HG03196 (cell line): ENCODE data around the gene TOP3B.

Source experiments
- ATAC-seq: cut with Tn5 transposase; IDR thresholded peaks from one replicate; pipeline ENCODE4 v1.9.1; 2021; ENCODE audit not compliant: unreplicated experiment

TOP3B gene

GRCh38 chr22:21981874-21982273 lies 713 bp downstream of the TOP3B start:
- no peak for ATAC-seq

DNA sequence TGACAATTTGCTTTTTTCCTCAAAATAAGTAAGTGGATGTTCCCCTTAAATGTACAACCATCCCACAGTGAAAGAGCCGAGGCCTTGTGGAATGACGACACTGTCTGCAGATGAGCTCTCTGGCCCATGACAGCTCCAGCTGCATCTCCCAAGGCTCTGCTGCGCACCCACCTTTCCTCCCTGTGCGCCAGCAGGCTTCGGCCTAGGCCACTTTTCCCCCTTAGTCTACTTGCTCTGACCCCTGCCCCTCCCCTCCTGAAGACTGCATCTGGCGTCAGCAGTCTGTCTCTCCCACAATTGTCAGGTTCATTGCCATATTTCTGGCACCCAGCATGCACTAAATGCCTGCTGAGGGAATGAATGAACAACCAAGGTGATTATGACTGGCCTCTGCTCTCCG lies 2.0 kb downstream of the TOP3B start:
- ATAC-seq = no peak

DNA sequence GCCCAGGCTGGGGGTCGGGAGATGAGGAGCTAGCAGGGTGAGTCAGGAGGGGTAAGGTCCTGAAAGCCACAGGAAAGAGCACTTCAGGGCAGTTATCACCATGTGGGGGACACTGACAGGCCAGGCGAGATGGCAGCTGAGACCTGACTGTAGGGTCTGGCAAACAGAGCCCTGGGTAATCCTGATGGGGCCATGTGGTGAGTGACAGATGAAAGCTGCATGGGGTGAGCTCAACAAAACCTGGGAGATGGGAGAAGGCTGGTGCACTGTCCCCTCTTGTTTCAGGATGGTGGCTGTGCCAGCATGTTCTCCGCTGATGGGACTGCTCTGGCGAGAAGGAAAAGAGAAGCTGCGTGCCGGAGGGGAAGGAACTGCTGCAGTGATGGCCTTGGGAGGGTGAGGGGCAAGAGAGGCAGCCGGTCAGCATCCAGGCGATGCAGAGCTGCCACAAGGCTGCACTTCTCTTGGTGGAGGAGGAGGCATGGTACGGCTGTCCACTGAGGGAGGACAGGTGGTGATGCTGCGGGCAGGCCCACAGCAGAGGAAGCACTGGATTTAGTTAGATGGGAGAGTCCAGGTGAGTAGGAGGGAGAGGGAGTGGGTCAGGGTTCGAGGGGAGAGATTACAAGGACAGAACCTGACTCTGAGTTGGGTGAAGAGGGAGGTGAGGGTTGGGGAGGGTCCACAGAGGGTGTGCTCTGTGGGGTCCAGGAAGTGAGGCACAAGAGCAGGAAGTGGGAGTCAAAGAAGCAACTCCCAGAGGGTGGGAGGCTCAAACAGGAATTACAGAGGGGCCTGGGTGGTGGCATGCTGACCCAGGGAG lies 3.8 kb downstream of the TOP3B start:
- ATAC-seq = no peak

DNA sequence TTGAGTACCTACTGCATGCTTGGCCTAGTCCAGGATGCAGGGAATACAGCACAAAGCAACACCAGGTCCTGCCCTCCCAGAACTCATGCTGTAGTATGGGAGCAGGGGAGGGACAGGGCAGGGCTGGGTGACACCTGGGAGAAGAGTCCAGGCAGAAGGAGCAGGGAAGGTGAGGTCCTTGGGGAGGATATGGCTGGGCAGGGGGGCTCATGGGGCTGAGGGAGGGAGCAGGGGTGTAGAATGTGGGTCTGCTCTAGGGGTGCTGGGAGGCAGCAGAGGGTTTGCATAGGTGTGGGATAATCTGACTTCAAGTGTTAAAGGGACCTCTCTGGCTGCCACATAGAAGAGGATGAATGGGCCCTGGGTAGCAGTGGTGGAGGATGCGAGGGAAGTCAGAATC lies 4.8 kb downstream of the TOP3B start:
- ATAC-seq = no peak

- ATAC-seq = no peak
These were observed 6.7 kb downstream of the TOP3B start for GRCh38 chr22:21975854-21976345.

GRCh38 chr22:21975273-21975672 lies 7.3 kb downstream of the TOP3B start:
- no peak for ATAC-seq

DNA sequence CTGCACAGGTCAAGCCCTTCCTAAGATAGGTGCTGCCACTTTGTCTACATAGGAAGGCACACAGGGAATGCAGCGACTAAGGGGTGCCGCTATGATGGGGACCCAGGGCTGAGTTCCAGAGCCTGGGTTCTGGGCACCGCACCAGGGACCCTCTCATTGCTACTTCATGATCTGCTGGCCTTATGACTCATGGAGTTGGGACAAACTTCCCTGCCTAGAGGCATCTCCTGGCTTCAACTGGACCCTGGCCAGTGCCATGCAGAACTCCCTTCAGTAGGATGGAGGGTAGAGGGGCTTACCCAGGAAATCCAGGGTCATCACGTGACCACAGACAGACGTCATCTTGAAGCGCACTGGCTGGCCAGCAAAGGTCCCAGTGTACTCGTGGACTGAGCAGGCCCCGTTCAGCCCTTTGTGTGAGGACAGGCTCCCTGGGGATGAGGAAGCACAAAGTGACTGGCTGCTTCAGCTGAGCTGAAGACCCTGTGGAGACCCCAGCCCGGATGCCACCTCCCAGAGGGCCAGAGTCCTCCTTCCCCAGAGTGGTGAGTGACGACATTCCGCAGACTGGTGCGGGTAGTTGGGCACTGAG lies 8.4 kb downstream of the TOP3B start:
- no peak for ATAC-seq

DNA sequence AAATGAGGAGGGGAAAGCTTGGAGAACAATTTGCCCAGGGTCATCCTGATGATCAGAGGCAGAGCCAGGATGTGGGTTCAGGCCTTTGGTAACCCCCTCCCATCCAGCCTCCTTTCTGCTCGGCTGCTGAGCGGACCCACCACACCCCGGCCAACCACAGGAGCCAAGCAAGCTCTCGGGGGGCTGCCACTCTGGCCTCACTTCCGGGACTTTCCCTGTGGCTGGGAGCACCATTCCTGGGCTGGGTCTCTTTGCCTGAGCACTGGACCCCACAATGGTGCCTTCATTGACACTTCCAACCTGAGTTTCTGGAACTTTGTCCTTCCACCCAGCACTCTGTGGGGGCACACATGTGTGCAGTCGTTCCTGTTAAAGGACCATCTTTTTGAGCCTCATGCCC lies 9.8 kb downstream of the TOP3B start:
- no peak for ATAC-seq

DNA sequence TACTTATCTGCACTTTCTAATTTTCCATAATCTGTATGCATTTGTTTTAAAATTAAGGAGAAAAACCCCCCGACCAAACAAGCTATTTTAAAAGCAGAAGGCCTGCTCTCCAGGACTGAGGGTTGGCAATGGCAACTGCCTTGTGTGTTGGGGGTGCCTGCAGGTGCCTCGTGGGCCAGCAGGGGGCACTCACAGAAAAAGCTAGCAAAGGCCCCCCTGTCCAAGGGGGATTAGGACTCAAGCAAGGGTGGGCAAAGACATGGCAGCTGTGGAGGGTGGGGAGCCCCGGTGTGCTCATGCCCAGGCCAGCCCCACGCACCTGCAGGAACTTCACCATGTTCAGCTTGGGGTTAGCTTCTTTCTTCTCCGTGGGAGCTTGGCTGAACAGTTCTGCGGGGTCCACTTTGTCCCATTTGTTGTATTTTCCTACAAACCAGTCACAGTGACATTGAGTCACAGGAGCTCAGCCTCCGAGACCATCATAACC lies 10.3 kb downstream of the TOP3B start:
- ATAC-seq = no peak

DNA sequence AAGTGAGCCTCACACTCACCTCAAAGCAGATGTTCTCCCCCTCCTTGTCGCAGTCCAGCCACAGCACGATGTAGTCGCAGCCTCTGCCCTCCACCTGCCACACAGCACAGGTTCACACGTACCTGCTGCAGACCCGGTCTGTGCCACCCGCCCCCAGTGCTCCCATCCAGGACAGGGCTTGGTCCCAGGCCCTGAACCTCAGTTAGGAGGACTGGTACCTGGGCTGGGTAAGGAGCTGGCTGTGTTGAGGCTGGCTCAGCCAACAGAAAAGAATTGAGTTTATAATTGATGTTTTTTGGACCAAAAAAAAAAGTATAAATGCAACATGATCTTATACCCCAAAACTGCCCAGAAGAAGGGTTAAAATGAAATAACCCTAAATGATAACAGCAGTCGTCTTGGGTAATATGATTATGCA lies 10.7 kb downstream of the TOP3B start:
- no peak for ATAC-seq

GRCh38 chr22:21970800-21971617 lies 11.6 kb downstream of the TOP3B start:
- ATAC-seq = no peak

- no peak for ATAC-seq
These were observed 12.4 kb downstream of the TOP3B start for GRCh38 chr22:21970037-21970799.

GRCh38 chr22:21968452-21969129 lies 14.0 kb downstream of the TOP3B start:
- ATAC-seq = no peak

- ATAC-seq = no peak
These were observed 14.8 kb downstream of the TOP3B start for GRCh38 chr22:21967693-21968271.

DNA sequence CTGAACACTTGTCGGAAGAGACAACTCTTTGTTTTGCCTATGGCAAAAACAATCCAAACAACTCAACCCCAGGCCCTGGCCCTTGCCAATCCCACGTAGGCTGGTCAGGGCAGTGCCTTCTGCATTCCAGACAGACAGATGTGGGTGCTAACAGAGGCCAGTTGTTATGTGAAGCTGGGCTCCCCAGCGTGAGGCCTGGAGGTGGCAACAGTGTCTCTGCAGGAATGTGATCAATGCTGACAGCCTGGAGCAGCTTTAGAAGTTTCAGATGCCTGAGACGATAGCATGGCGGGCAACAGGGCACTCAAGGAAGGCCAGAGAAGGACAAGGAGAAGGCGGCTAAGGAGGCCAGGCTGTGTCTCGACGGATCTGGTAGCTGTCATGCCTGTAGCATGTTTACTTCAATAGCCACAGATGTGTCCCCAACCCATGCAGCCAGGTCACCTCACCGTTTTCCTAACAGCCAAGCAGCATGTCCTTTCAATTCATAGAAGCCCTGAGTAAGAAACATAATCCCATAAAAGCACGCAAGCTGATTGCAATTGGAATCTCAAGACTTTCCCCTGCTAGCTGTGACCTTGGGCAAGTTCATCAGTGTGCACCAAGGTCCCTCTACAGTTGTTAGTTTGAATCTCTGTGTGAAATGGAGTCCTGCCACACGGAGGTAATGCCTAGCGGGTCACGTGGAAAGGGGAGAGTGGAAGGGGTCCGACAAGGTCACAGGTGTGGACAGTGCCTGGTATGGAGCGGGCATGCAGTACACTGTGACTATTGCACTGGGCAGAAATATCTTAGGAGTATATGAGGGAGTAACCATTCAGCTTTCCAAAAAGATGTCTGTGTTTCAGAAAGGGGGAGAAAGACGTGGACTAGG lies 15.7 kb downstream of the TOP3B start:
- ATAC-seq = no peak

- ATAC-seq = no peak
These were observed 16.8 kb downstream of the TOP3B start for GRCh38 chr22:21965762-21966288.

- ATAC-seq = no peak
These were observed 17.6 kb downstream of the TOP3B start for GRCh38 chr22:21964918-21965484.

DNA sequence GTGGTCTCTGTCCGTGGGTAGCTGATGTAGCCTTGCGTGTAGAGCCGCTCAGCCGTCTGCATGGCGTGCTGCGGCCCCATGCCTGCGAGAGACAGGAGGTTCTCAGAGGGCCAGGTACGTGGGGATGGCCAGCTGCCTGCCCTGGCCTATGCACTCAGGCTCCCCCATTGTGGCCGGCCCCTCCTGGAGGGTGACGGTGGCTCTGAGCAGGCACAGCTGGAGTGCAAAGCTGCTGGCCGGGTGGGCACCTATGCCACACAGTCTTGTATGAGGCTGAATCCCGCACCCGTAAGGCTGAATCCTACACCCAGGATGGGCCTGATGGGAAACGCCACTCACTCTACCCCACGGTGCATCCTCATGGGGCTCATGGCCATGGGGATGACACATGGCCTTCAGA lies 18.4 kb downstream of the TOP3B start:
- no peak for ATAC-seq
